HEK293T (cell line): ENCODE data around the gene RANGAP1.

Source experiments
- CTCF ChIA-PET: fragments of 350-600 bp; formaldehyde crosslinking; extraction: SDS; loops from one replicate; lab custom pipeline; 2021; ENCODE audit warnings: antibody characterized with exemption, inconsistent platforms; lab: Yijun Ruan, JAX
- POLR2A ChIA-PET: fragments of 350-600 bp; formaldehyde crosslinking; extraction: SDS; loops from one replicate; lab custom pipeline; 2020; ENCODE audit warnings: antibody characterized with exemption, inconsistent platforms; lab: Yijun Ruan, JAX
- DNase-seq: peaks from one replicate; pipeline ENCODE4 v3.0.0; 2012; ENCODE audit warnings: mixed read lengths; ENCODE audit errors: extremely low spot score
- ARNT ChIP-seq: fragments of 450-650 bp; IDR thresholded peaks from 2 replicates; pipeline ENCODE4 v1.6.1; 2017; ENCODE audit warnings: mild to moderate bottlenecking
- BHLHE40 ChIP-seq: fragments of 450-650 bp; IDR thresholded peaks from 2 replicates; pipeline ENCODE4 v1.6.1; 2016; ENCODE audit warnings: mild to moderate bottlenecking, moderate library complexity, borderline replicate concordance
- CTBP1 ChIP-seq: fragments of 450-650 bp; IDR thresholded peaks from 2 replicates; pipeline ENCODE4 v1.6.1; 2016; ENCODE audit warnings: borderline replicate concordance
- ELF4 ChIP-seq: fragments of 450-650 bp; IDR thresholded peaks from 2 replicates; pipeline ENCODE4 v1.6.1; 2017; ENCODE audit warnings: antibody characterized with exemption
- FOXA1 ChIP-seq: fragments of 450-650 bp; IDR thresholded peaks from 2 replicates; pipeline ENCODE4 v1.6.1; 2016; ENCODE audit warnings: mild to moderate bottlenecking
- FOXK2 ChIP-seq: fragments of 450-650 bp; IDR thresholded peaks from 2 replicates; pipeline ENCODE4 v1.6.1; 2016; ENCODE audit warnings: mild to moderate bottlenecking
- FOXM1 ChIP-seq: fragments of 450-650 bp; IDR thresholded peaks from 2 replicates; pipeline ENCODE4 v1.6.1; 2017; ENCODE audit warnings: mild to moderate bottlenecking, borderline replicate concordance
- HDGF ChIP-seq: fragments of 450-650 bp; IDR thresholded peaks from 2 replicates; pipeline ENCODE4 v1.6.1; 2017; ENCODE audit warnings: antibody characterized with exemption, borderline replicate concordance
- L3MBTL2 ChIP-seq: fragments of 450-650 bp; conservative IDR thresholded peaks from 2 replicates; pipeline ENCODE4 v1.6.1; 2016; ENCODE audit warnings: mild to moderate bottlenecking
- LEF1 ChIP-seq: fragments of 450-650 bp; IDR thresholded peaks from 2 replicates; pipeline ENCODE4 v1.6.1; 2017; ENCODE audit warnings: mild to moderate bottlenecking, borderline replicate concordance
- NFRKB ChIP-seq: fragments of 450-650 bp; IDR thresholded peaks from 2 replicates; pipeline ENCODE4 v1.6.1; 2016; ENCODE audit warnings: mild to moderate bottlenecking, moderate library complexity
- SP1 ChIP-seq: fragments of 450-650 bp; IDR thresholded peaks from 2 replicates; pipeline ENCODE4 v1.6.1; 2017
- SUZ12 ChIP-seq: fragments of 450-650 bp; IDR thresholded peaks from 2 replicates; pipeline ENCODE4 v1.6.1; 2016; ENCODE audit warnings: mild to moderate bottlenecking
- TARDBP ChIP-seq: fragments of 450-650 bp; IDR thresholded peaks from 2 replicates; pipeline ENCODE4 v1.6.1; 2016
- ZNF384 ChIP-seq: fragments of 450-650 bp; IDR thresholded peaks from 2 replicates; pipeline ENCODE4 v1.6.1; 2016
- TF ChIP-seq, protein P1 (sequence below): fragments of 450-650 bp; IDR thresholded peaks from 2 replicates; pipeline ENCODE4 v1.6.1; 2016

The RANGAP1 gene

DNA sequence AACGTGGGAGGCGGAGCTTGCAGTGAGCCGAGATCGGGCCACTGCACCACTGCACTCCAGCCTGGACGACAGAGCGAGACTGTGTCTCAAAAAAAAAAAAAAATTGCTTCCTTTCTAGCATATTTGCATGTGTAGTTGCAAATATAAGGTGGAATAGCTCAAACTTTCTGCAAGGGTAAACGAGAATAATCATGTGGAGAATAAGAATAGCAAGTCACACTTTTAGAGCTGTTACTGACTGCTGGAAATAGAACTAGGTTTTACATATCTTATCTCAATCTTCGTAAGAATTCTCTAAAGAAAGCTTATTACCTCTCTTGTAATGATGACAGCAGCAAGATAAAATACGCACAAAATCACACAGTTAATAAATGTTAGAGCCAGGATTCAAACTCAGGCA, 79.3 kb downstream of the RANGAP1 start:
- no peak for DNase-seq
- ChIA-PET CTCF (no interaction called here), POLR2A (no interaction called here)
- no peak for TF ChIP-seq SP1
- no peak for TF ChIP-seq NFRKB
- TF ChIP-seq ZNF384: no peak
- no peak for TF ChIP-seq FOXA1
- no peak for TF ChIP-seq FOXM1
- no peak for TF ChIP-seq LEF1
- no peak for TF ChIP-seq L3MBTL2
- TF ChIP-seq TARDBP: no peak
- TF ChIP-seq, protein P1, sequence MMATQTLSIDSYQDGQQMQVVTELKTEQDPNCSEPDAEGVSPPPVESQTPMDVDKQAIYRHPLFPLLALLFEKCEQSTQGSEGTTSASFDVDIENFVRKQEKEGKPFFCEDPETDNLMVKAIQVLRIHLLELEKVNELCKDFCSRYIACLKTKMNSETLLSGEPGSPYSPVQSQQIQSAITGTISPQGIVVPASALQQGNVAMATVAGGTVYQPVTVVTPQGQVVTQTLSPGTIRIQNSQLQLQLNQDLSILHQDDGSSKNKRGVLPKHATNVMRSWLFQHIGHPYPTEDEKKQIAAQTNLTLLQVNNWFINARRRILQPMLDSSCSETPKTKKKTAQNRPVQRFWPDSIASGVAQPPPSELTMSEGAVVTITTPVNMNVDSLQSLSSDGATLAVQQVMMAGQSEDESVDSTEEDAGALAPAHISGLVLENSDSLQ: no peak
- TF ChIP-seq FOXK2: no peak
- TF ChIP-seq ELF4: no peak
- TF ChIP-seq HDGF: no peak
- TF ChIP-seq CTBP1: no peak
- TF ChIP-seq SUZ12: no peak
- no peak for TF ChIP-seq ARNT
- no peak for TF ChIP-seq BHLHE40

DNA sequence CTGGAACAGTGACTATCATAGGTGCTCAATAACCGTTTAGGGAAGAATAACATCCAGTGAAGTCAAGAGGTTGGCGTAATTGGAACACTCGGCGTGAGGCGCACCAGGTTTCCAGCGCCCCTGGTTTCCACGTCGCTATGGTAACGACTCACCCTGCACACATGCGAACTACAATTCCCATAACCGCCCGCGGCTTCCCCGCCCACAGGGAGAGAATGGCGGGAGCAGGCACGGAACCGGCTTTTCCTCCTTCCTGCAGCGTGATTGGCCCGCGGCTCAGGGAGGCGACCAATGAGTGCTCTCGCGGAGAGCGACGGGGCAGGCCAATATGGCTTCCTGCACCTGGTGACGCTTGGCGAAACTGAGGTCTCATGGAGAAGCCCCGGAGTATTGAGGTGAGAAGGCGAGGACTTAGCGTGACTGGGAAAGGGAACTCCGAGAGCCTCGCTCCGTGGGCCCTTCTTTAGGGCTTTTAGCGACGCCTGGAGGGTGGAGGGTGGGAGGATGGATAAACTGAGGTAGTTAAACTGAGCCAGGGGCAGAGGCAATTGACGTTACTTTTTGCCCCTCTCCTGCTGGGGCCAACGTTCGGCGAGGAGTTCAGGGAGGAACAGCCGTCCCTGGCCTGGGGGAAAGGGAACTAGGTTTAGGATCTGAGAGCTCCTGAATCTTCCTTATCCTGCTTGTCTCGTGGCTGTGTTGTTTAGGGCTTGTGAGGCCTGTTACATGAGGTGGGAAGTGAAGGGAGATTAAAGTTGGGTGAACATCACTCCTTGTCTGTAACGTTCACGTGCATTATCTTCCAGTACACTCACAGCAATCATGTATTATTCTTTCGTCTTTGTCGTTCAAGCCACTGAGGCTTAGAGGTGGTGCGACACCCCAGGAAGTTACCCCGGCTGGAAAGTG, 80.7 kb downstream of the RANGAP1 start, which contains the start of gene L3MBTL2:
TSS of gene L3MBTL2 (plus strand) at position 321 of the 909 bp plus-strand sequence. CDS start at position 372, 51 bp downstream.
- ChIA-PET POLR2A (no interaction called here), CTCF (no interaction called here)
- 0 out of 2 replicates have a peak, but pooled peaks have one; percentile 20 for TF ChIP-seq ELF4
- no peak for TF ChIP-seq FOXK2
- TF ChIP-seq FOXM1: no peak
- TF ChIP-seq, protein P1: peak; percentile 27; the same call in 1 of the 2 replicates
- TF ChIP-seq L3MBTL2: peak; percentile 92
- no peak for TF ChIP-seq LEF1
- TF ChIP-seq ARNT: no peak
- no peak for TF ChIP-seq BHLHE40
- TF ChIP-seq SP1: no peak
- TF ChIP-seq CTBP1: no peak
- peak; percentile 99 for DNase-seq

DNA sequence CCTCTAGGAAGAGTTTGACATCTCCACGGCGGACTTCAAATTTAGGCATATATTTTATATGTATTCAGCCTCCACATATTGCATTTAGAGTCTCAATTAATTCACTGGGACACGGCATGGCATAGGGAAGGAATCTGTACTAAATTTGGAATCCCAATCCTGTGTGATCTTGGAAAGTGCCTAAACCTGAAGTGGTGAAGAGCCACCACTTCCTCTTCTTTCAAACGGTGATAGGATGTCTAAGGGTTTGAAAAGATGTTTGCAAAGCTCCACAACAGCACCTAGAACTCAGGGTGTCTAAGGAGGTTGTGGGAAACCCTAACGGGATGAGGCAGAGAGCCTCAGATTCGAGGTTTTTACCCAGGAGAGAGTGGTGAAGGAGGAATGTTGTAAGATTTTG, 81.9 kb downstream of the RANGAP1 start:
- TF ChIP-seq ZNF384: no peak
- TF ChIP-seq ELF4: no peak
- no peak for TF ChIP-seq FOXM1
- TF ChIP-seq, protein P1: no peak
- TF ChIP-seq SP1: no peak
- TF ChIP-seq TARDBP: no peak
- no peak for TF ChIP-seq L3MBTL2
- TF ChIP-seq FOXK2: no peak
- TF ChIP-seq FOXA1: no peak
- TF ChIP-seq CTBP1: no peak
- no peak for TF ChIP-seq LEF1
- TF ChIP-seq ARNT: no peak
- TF ChIP-seq SUZ12: no peak
- TF ChIP-seq BHLHE40: no peak
- TF ChIP-seq NFRKB: no peak
- TF ChIP-seq HDGF: no peak
- no peak for DNase-seq
- ChIA-PET CTCF (no interaction called here), POLR2A (no interaction called here)

DNA sequence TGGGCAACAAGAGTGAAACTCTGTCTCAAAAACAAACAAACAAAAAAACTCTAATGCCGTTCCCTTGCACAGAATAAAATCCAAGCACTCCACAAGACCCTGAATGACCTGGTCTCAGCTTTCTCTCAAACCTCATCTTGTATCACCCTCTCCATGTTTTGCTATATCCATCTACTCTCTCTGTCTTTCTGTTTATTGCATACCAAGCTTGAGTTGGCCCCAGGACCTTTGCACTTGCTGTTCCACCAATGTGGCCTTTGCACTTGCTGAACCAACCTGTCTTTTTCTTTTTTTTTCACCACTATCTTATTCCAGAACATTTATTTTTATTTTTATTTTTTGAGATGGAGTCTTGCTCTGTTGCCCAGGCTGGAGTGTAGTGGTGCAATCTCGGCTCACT, 82.9 kb downstream of the RANGAP1 start:
- DNase-seq: no peak
- CTCF ChIA-PET: no interaction called here
- TF ChIP-seq FOXM1 (no peak), SUZ12 (no peak), NFRKB (no peak), FOXK2 (no peak), ELF4 (no peak), ZNF384 (no peak)
- TF ChIP-seq, protein P1: no peak
- POLR2A ChIA-PET: no interaction called here

DNA sequence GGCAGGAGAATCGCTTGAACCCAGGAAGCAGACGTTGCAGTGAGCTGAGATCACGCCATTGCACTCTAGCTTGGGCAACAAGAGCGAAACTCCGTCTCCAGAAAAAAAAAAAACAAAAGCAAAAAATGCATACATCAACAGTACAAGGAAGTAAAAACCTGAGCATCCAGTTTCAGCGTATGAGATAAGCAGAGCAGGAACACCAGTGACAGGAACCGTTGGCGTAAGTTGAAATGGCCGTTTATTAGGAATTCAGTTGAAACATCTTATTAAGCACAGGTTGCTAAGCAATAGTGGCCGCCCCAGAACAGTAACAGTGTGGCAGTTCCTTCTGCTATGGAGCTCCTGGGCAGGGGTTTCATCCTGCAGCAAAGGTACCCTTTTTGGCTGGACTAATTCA, 84.8 kb downstream of the RANGAP1 start:
- POLR2A ChIA-PET: no interaction called here
- CTCF ChIA-PET: no interaction called here
- no peak for DNase-seq
- TF ChIP-seq FOXK2: no peak
- TF ChIP-seq NFRKB: no peak
- TF ChIP-seq ELF4: no peak
- no peak for TF ChIP-seq LEF1
- TF ChIP-seq SUZ12: no peak
- TF ChIP-seq CTBP1: no peak
- no peak for TF ChIP-seq FOXM1
- TF ChIP-seq, protein P1: no peak
- TF ChIP-seq L3MBTL2: no peak
- TF ChIP-seq ARNT: no peak
- no peak for TF ChIP-seq BHLHE40
- TF ChIP-seq FOXA1: no peak
- TF ChIP-seq SP1: no peak
